GM12864 (cell line): ENCODE data around the gene PPEF1.

Experiments used
- DNase-seq: peaks from one replicate; pipeline ENCODE4 v3.0.0-alpha.2; 2011; ENCODE audit warnings: low read depth
- H3K4me3 ChIP-seq: 2 replicates; pipeline ENCODE4 v1.5.1; 2011; ENCODE audit warnings: mild to moderate bottlenecking, low read depth, low read length, control low read depth
- CTCF ChIP-seq: IDR thresholded peaks from 2 replicates; pipeline ENCODE4 v1.5.1; 2011; ENCODE audit warnings: low read depth, mild to moderate bottlenecking, moderate library complexity, low read length, control low read depth, inconsistent platforms; ENCODE audit errors: missing control alignments

Gene PPEF1

GRCh38 chrX:18682979-18683387 lies 24.5 kb upstream of the PPEF1 start:
- DNase-seq, result no peak
- no peak for TF ChIP-seq CTCF
- H3K4me3 ChIP-seq, result no peak overlapping the region

GRCh38 chrX:18687856-18688495 lies 19.5 kb upstream of the PPEF1 start:
- DNase-seq, result no peak
- no peak overlapping the region for H3K4me3 ChIP-seq
- no peak for TF ChIP-seq CTCF

GRCh38 chrX:18691431-18691830 lies 16.0 kb upstream of the PPEF1 start:
- DNase-seq, result no peak
- TF ChIP-seq CTCF, result no peak
- no peak overlapping the region for H3K4me3 ChIP-seq

- no peak for TF ChIP-seq CTCF
- H3K4me3 ChIP-seq, result no peak overlapping the region
Observed at GRCh38 chrX:18692541-18692940, 14.9 kb upstream of the PPEF1 start.

GRCh38 chrX:18696653-18697052 lies 10.8 kb upstream of the PPEF1 start:
- no peak overlapping the region for H3K4me3 ChIP-seq
- no peak for TF ChIP-seq CTCF

More at GRCh38 chrX:18692541-18692940, 14.9 kb upstream of the PPEF1 start:
- no peak for DNase-seq

GRCh38 chrX:18698737-18699650 lies 8.5 kb upstream of the PPEF1 start:
- no peak for DNase-seq
- TF ChIP-seq CTCF, result no peak
- H3K4me3 ChIP-seq, result no peak overlapping the region

More at GRCh38 chrX:18696653-18697052, 10.8 kb upstream of the PPEF1 start:
- DNase-seq, result no peak
